Liver (tissue), 9 donors: Measurements from ENCODE around the gene TBC1D12. TPM values are rescaled to one million over a fixed set of nuclear protein-coding genes. Genes with fewer than 3 reads are reported as not detected.

ENCODE experiments used
- DNase-seq: peaks from one replicate; pipeline ENCODE4 v3.0.0-alpha.2; 2017; ENCODE audit warnings: low spot score
- H3K27ac ChIP-seq, 2 donors: one replicate each; pipeline ENCODE4 v1.7.0; 2013; ENCODE audit warnings: inconsistent platforms in 2 of 2, low read length in 2 of 2, control low read depth in 1 of 2, low read depth in 1 of 2, mild to moderate bottlenecking in 1 of 2
- H3K27me3 ChIP-seq, 4 donors: one replicate each; pipeline versions ENCODE4 v1.6.1 to v1.7.0; 2013; ENCODE audit warnings: low read length in 3 of 4, inconsistent platforms in 1 of 4, mild to moderate bottlenecking in 1 of 4, moderate library complexity in 1 of 4; ENCODE audit not compliant: control insufficient read depth in 4 of 4, insufficient read depth in 4 of 4
- H3K36me3 ChIP-seq, 4 donors: one replicate each; pipeline versions ENCODE4 v1.6.1 to v1.7.0; 2013; ENCODE audit warnings: low read length in 3 of 4, mild to moderate bottlenecking in 3 of 4, low read depth in 1 of 4, moderate library complexity in 1 of 4; ENCODE audit not compliant: control insufficient read depth in 4 of 4, insufficient read depth in 3 of 4
- H3K4me1 ChIP-seq, 4 donors: one replicate each; pipeline versions ENCODE4 v1.6.1 to v1.7.0; 2013; ENCODE audit warnings: low read length in 3 of 4, mild to moderate bottlenecking in 3 of 4, moderate library complexity in 1 of 4; ENCODE audit not compliant: control insufficient read depth in 4 of 4, insufficient read depth in 4 of 4
- H3K4me3 ChIP-seq, 3 donors: one replicate each; pipeline versions ENCODE4 v1.6.1 to v1.7.0; 2013; ENCODE audit warnings: low read length in 3 of 3, control low read depth in 1 of 3, low read depth in 1 of 3, mild to moderate bottlenecking in 1 of 3
- H3K9ac ChIP-seq, 2 donors: one replicate each; pipeline ENCODE4 v1.7.0; 2013; ENCODE audit warnings: low read length in 2 of 2, mild to moderate bottlenecking in 2 of 2, moderate library complexity in 2 of 2, control low read depth in 1 of 2, low read depth in 1 of 2
- H3K9me3 ChIP-seq, 4 donors: one replicate each; pipeline versions ENCODE4 v1.6.1 to v1.7.0; 2013; ENCODE audit warnings: low read length in 3 of 4; ENCODE audit not compliant: control insufficient read depth in 4 of 4
- FOXA1 ChIP-seq: IDR thresholded peaks from 2 replicates; pipeline ENCODE4 v1.6.1; 2016; ENCODE audit warnings: antibody characterized with exemption
- FOXA2 ChIP-seq: IDR thresholded peaks from 2 replicates; pipeline ENCODE4 v1.6.1; 2016; ENCODE audit warnings: antibody characterized with exemption
- GABPA ChIP-seq, 2 donors: IDR thresholded peaks in 1 of 2; conservative IDR thresholded peaks in 1 of 2; 2 replicates each; pipeline ENCODE4 v1.6.1; 2016; ENCODE audit warnings: antibody characterized with exemption in 2 of 2, mild to moderate bottlenecking in 1 of 2, moderate library complexity in 1 of 2
- HNF4A ChIP-seq, 2 donors: conservative IDR thresholded peaks; 2 replicates each; pipeline ENCODE4 v1.6.1; 2016; ENCODE audit warnings: antibody characterized with exemption in 2 of 2, mild to moderate bottlenecking in 2 of 2
- HNF4G ChIP-seq: IDR thresholded peaks from 2 replicates; pipeline ENCODE4 v1.6.1; 2016; ENCODE audit warnings: antibody characterized with exemption
- JUND ChIP-seq, 2 donors: IDR thresholded peaks; 2 replicates each; pipeline ENCODE4 v1.6.1; 2016; ENCODE audit warnings: antibody characterized with exemption in 2 of 2
- NR2F2 ChIP-seq: IDR thresholded peaks from 2 replicates; pipeline ENCODE4 v1.6.1; 2016; ENCODE audit warnings: antibody characterized with exemption
- RAD21 ChIP-seq, 2 donors: IDR thresholded peaks; 2 replicates each; pipeline ENCODE4 v1.6.1; 2016; ENCODE audit warnings: antibody characterized with exemption in 2 of 2, mild to moderate bottlenecking in 2 of 2
- SP1 ChIP-seq: IDR thresholded peaks from 2 replicates; pipeline ENCODE4 v1.6.1; 2018; ENCODE audit warnings: antibody characterized with exemption, mild to moderate bottlenecking
- TAF1 ChIP-seq: conservative IDR thresholded peaks from 2 replicates; pipeline ENCODE4 v1.6.1; 2016; ENCODE audit warnings: antibody characterized with exemption, mild to moderate bottlenecking
- YY1 ChIP-seq: IDR thresholded peaks from 2 replicates; pipeline ENCODE4 v1.6.1; 2016; ENCODE audit warnings: antibody characterized with exemption, mild to moderate bottlenecking
- WGBS: extraction: QIAGEN DNeasy Blood & Tissue Kit; methylation state at CpG from one replicate; pipeline ENCODE4 v1.1.7; 2013; 5-methylcytosine and 5-hydroxymethylcytosine counted together
- polyA plus RNA-seq, 2 donors: library from polyadenylated mRNA; stranded (reverse) in 1 of 2; unstranded in 1 of 2; fragments of 200-250 nt in 1 of 2; fragments of >200 nt in 1 of 2; fragmentation: Nextera tagmentation in 1 of 2; extraction: Ambion mirVana in 1 of 2; gene quantifications; one replicate each; pipeline versions ENCODE4 v1.2.1 to v1.2.3, GENCODE V29; 2013 to 2015
- total RNA-seq, 2 donors: library from RNA; depleted of rRNA; stranded (reverse); fragments of >200 nt; gene quantifications; one replicate each; pipeline ENCODE4 v1.2.3, GENCODE V29; 2014
- TF ChIP-seq, protein P1 (sequence below): IDR thresholded peaks from 2 replicates; pipeline ENCODE4 v1.6.1; 2016; ENCODE audit warnings: antibody characterized with exemption, mild to moderate bottlenecking
- TF ChIP-seq, protein P2 (sequence below): IDR thresholded peaks from 2 replicates; pipeline ENCODE4 v1.6.1; 2016; ENCODE audit warnings: antibody characterized with exemption
- TF ChIP-seq, protein P3 (sequence below): IDR thresholded peaks from 2 replicates; pipeline ENCODE4 v1.6.1; 2016; ENCODE audit warnings: antibody characterized with exemption
- TF ChIP-seq, protein P4 (sequence below): IDR thresholded peaks from 2 replicates; pipeline ENCODE4 v1.6.1; 2016; ENCODE audit warnings: antibody characterized with exemption
- TF ChIP-seq, protein P5 (sequence below): fragments of 150-350 bp; IDR thresholded peaks from 2 replicates; pipeline ENCODE4 v1.5.1; 2017; ENCODE audit warnings: improper control_type of control experiment, low read depth, low read length; ENCODE audit not compliant: missing input control
- donor health status: healthy.
- donor health status: healthy.
- donor health status: healthy.
- donor health status: healthy.
- donor health status: healthy.

Gene TBC1D12
- total and polyA plus RNA-seq, 4 donors = 2.6 to 7.5 (median 5.0) TPM

DNA sequence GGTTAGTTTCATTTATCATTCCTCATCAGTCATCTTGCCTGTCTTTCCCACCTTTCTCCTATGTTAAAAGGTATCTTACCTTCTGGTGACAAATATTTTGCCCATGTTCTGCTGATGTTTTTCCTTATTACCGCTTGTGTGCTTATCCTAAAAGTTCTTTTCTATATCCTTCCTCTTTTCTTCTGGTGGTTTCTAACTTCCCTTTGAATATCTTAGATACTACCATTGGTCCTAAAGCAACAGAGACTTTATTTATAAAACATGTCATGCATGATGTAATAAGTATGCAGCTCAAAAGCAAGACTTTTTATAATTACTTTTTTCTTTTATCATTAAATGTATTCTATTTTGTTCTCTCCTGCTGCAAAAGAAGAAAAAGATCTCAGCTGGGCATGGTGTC lies 24.8 kb downstream of the TBC1D12 start:
- Histone ChIP-seq H3K27me3 (no peaks in the 10 kb centered on the region), H3K36me3 (no peaks in the 10 kb centered on the region), H3K9me3 (peaks cover 2 to 8% (median 3%) of the 10 kb centered on the region in 4 donors), H3K9ac (no peak overlapping the region), H3K27ac (no peak overlapping the region), H3K4me1 (peaks cover 0 to 2% (median 0%) of the 10 kb centered on the region in 4 donors), H3K4me3 (no peak overlapping the region)
- DNase-seq = no peak
- 77% methylated on average over 1 of the region's 1 CpG for WGBS
- TF ChIP-seq, protein P1, sequence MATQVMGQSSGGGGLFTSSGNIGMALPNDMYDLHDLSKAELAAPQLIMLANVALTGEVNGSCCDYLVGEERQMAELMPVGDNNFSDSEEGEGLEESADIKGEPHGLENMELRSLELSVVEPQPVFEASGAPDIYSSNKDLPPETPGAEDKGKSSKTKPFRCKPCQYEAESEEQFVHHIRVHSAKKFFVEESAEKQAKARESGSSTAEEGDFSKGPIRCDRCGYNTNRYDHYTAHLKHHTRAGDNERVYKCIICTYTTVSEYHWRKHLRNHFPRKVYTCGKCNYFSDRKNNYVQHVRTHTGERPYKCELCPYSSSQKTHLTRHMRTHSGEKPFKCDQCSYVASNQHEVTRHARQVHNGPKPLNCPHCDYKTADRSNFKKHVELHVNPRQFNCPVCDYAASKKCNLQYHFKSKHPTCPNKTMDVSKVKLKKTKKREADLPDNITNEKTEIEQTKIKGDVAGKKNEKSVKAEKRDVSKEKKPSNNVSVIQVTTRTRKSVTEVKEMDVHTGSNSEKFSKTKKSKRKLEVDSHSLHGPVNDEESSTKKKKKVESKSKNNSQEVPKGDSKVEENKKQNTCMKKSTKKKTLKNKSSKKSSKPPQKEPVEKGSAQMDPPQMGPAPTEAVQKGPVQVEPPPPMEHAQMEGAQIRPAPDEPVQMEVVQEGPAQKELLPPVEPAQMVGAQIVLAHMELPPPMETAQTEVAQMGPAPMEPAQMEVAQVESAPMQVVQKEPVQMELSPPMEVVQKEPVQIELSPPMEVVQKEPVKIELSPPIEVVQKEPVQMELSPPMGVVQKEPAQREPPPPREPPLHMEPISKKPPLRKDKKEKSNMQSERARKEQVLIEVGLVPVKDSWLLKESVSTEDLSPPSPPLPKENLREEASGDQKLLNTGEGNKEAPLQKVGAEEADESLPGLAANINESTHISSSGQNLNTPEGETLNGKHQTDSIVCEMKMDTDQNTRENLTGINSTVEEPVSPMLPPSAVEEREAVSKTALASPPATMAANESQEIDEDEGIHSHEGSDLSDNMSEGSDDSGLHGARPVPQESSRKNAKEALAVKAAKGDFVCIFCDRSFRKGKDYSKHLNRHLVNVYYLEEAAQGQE = no peak
- no peak for TF ChIP-seq FOXA2
- TF ChIP-seq TAF1 = no peak
- no peak for TF ChIP-seq HNF4G
- no peak for TF ChIP-seq YY1
- TF ChIP-seq RAD21 (IDR thresholded peaks at IDR 0.05) = no peak
- no peak for TF ChIP-seq NR2F2
- TF ChIP-seq SP1 = no peak
- TF ChIP-seq, protein P2, sequence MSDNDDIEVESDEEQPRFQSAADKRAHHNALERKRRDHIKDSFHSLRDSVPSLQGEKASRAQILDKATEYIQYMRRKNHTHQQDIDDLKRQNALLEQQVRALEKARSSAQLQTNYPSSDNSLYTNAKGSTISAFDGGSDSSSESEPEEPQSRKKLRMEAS = no peak
- TF ChIP-seq GABPA (IDR thresholded peaks at IDR 0.05 in 1 of 2, conservative IDR thresholded peaks at IDR 0.05 in 1 of 2) = no peak
- TF ChIP-seq, protein P3, sequence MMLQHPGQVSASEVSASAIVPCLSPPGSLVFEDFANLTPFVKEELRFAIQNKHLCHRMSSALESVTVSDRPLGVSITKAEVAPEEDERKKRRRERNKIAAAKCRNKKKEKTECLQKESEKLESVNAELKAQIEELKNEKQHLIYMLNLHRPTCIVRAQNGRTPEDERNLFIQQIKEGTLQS = no peak
- TF ChIP-seq FOXA1 = no peak
- TF ChIP-seq, protein P4, sequence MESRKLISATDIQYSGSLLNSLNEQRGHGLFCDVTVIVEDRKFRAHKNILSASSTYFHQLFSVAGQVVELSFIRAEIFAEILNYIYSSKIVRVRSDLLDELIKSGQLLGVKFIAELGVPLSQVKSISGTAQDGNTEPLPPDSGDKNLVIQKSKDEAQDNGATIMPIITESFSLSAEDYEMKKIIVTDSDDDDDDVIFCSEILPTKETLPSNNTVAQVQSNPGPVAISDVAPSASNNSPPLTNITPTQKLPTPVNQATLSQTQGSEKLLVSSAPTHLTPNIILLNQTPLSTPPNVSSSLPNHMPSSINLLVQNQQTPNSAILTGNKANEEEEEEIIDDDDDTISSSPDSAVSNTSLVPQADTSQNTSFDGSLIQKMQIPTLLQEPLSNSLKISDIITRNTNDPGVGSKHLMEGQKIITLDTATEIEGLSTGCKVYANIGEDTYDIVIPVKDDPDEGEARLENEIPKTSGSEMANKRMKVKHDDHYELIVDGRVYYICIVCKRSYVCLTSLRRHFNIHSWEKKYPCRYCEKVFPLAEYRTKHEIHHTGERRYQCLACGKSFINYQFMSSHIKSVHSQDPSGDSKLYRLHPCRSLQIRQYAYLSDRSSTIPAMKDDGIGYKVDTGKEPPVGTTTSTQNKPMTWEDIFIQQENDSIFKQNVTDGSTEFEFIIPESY = no peak
- TF ChIP-seq HNF4A (conservative IDR thresholded peaks at IDR 0.05) = no peak
- TF ChIP-seq, protein P5, sequence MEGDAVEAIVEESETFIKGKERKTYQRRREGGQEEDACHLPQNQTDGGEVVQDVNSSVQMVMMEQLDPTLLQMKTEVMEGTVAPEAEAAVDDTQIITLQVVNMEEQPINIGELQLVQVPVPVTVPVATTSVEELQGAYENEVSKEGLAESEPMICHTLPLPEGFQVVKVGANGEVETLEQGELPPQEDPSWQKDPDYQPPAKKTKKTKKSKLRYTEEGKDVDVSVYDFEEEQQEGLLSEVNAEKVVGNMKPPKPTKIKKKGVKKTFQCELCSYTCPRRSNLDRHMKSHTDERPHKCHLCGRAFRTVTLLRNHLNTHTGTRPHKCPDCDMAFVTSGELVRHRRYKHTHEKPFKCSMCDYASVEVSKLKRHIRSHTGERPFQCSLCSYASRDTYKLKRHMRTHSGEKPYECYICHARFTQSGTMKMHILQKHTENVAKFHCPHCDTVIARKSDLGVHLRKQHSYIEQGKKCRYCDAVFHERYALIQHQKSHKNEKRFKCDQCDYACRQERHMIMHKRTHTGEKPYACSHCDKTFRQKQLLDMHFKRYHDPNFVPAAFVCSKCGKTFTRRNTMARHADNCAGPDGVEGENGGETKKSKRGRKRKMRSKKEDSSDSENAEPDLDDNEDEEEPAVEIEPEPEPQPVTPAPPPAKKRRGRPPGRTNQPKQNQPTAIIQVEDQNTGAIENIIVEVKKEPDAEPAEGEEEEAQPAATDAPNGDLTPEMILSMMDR = no peak
- no peak for TF ChIP-seq JUND (IDR thresholded peaks at IDR 0.05)
